MM.1S (cell line): Measurements from ENCODE around the gene GYPB.
"Not testable (repeated sequence)": the region's sequence is repeated elsewhere in the genome, so short reads cannot be mapped to it uniquely, and the experiment has no call there.

ENCODE experiments used
- DNase-seq: peaks from one replicate; pipeline ENCODE4 v3.0.0-alpha.2; 2015
- H2AFZ ChIP-seq: fragments of 300-600 bp; sonication (generic); 2 replicates; pipeline ENCODE4 v1.6.0; 2016; ENCODE audit warnings: antibody characterized with exemption, low read length
- H3F3A ChIP-seq: fragments of 300-600 bp; sonication (generic); 2 replicates; pipeline ENCODE4 v1.6.1; 2016; ENCODE audit warnings: mild to moderate bottlenecking, antibody characterized with exemption, low read length, moderate library complexity, mixed read lengths; ENCODE audit not compliant: insufficient read depth
- H3K27ac ChIP-seq: fragments of 300-600 bp; sonication (generic); 2 replicates; pipeline ENCODE4 v1.5.1; 2016; ENCODE audit warnings: mild to moderate bottlenecking, low read length
- H3K27me3 ChIP-seq: fragments of 300-600 bp; sonication (generic); replicated peaks from 2 replicates; pipeline ENCODE4 v1.6.0; 2016; ENCODE audit warnings: low read length; ENCODE audit not compliant: insufficient read depth
- H3K36me3 ChIP-seq: fragments of 300-600 bp; sonication (generic); replicated peaks from 2 replicates; pipeline ENCODE4 v1.6.1; 2016; ENCODE audit warnings: mild to moderate bottlenecking, low read length, mixed read lengths; ENCODE audit not compliant: insufficient read depth
- H3K4me1 ChIP-seq: fragments of 300-600 bp; sonication (generic); 2 replicates; pipeline ENCODE4 v1.6.1; 2016; ENCODE audit warnings: low read length, mixed read lengths
- H3K4me2 ChIP-seq: fragments of 300-600 bp; sonication (generic); 2 replicates; pipeline ENCODE4 v1.6.0; 2016; ENCODE audit warnings: low read depth, low read length
- H3K4me3 ChIP-seq: fragments of 300-600 bp; sonication (generic); 2 replicates; pipeline ENCODE4 v1.5.1; 2016; ENCODE audit warnings: low read length, mixed read lengths
- H3K79me2 ChIP-seq: fragments of 300-600 bp; sonication (generic); 2 replicates; pipeline ENCODE4 v1.6.1; 2016; ENCODE audit warnings: mixed run types, low read length, mixed read lengths
- H3K9ac ChIP-seq: fragments of 300-600 bp; sonication (generic); 2 replicates; pipeline ENCODE4 v1.6.1; 2016; ENCODE audit warnings: low read length, mixed read lengths
- H3K9me2 ChIP-seq: fragments of 300-600 bp; sonication (generic); replicated peaks from 2 replicates; pipeline ENCODE4 v1.6.1; 2016; ENCODE audit warnings: mild to moderate bottlenecking, low read length, mixed read lengths; ENCODE audit not compliant: insufficient read depth
- H3K9me3 ChIP-seq: fragments of 300-600 bp; sonication (generic); replicated peaks from 2 replicates; pipeline ENCODE4 v1.6.1; 2016; ENCODE audit warnings: mild to moderate bottlenecking, low read length, mixed read lengths; ENCODE audit not compliant: insufficient read depth
- H4K20me1 ChIP-seq: fragments of 300-600 bp; sonication (generic); 2 replicates; pipeline ENCODE4 v1.6.1; 2016; ENCODE audit warnings: mild to moderate bottlenecking, low read length, moderate library complexity, mixed read lengths; ENCODE audit not compliant: insufficient read depth
- TF ChIP-seq, protein P1 (sequence below): fragments of 300-600 bp; sonication (generic); IDR thresholded peaks from 2 replicates; pipeline ENCODE4 v1.5.1; 2016; ENCODE audit warnings: antibody characterized with exemption, low read length, mixed read lengths

GYPB gene

GRCh38 chr4:144022772-144023400 lies 3.7 kb upstream of the GYPB start:
- not testable (repeated sequence) for H3K4me1 ChIP-seq, H3K79me2 ChIP-seq, DNase-seq, H3K9ac ChIP-seq, H3K36me3 ChIP-seq, H3K9me2 ChIP-seq, H2AFZ ChIP-seq, H3K4me3 ChIP-seq, H3K9me3 ChIP-seq, H3K27me3 ChIP-seq, H3F3A ChIP-seq, H4K20me1 ChIP-seq, H3K4me2 ChIP-seq, H3K27ac ChIP-seq

GRCh38 chr4:144021336-144021990 lies 2.3 kb upstream of the GYPB start:
- H3K4me1 ChIP-seq, H3K9me2 ChIP-seq, H3K79me2 ChIP-seq, H3K36me3 ChIP-seq, H2AFZ ChIP-seq, H3F3A ChIP-seq, H3K9ac ChIP-seq, H3K27ac ChIP-seq, H3K4me2 ChIP-seq, H4K20me1 ChIP-seq, H3K27me3 ChIP-seq, H3K9me3 ChIP-seq, H3K4me3 ChIP-seq: not testable (repeated sequence)
- TF ChIP-seq, protein P1, sequence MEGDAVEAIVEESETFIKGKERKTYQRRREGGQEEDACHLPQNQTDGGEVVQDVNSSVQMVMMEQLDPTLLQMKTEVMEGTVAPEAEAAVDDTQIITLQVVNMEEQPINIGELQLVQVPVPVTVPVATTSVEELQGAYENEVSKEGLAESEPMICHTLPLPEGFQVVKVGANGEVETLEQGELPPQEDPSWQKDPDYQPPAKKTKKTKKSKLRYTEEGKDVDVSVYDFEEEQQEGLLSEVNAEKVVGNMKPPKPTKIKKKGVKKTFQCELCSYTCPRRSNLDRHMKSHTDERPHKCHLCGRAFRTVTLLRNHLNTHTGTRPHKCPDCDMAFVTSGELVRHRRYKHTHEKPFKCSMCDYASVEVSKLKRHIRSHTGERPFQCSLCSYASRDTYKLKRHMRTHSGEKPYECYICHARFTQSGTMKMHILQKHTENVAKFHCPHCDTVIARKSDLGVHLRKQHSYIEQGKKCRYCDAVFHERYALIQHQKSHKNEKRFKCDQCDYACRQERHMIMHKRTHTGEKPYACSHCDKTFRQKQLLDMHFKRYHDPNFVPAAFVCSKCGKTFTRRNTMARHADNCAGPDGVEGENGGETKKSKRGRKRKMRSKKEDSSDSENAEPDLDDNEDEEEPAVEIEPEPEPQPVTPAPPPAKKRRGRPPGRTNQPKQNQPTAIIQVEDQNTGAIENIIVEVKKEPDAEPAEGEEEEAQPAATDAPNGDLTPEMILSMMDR: peak; percentile 51
- DNase-seq: peak; percentile 48

- not testable (repeated sequence) for H3F3A ChIP-seq, H3K9ac ChIP-seq, H3K9me3 ChIP-seq, H3K79me2 ChIP-seq, H3K27me3 ChIP-seq, H3K36me3 ChIP-seq, H2AFZ ChIP-seq, H3K4me1 ChIP-seq, H3K4me2 ChIP-seq, DNase-seq, H3K27ac ChIP-seq, H4K20me1 ChIP-seq, H3K9me2 ChIP-seq, H3K4me3 ChIP-seq
Measured at GRCh38 chr4:144018223-144019000, 768 bp downstream of the GYPB start.

DNA sequence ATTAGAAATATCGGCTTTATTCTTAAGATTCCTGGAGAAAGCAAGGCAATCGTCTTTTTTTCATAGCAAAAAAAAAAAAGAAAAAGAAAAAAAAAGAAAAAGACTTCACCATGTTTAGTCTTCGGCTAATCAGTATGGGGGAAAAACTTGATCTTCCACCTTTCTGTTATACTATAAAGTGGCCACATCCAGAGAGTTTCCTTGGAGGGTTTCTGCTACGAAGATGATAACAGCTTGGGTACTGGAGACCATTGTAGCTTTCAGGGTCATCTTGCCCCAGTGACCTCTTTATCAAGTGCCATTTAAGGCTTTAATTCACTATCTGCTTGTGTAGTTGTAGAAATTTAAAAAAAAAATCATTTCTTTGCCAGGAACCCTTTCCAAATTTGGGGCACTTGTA lies 1.9 kb downstream of the GYPB start:
- H4K20me1 ChIP-seq, H3K4me2 ChIP-seq, H3K27me3 ChIP-seq, H3K9me2 ChIP-seq, H3K9me3 ChIP-seq, H3K36me3 ChIP-seq, DNase-seq, H3K79me2 ChIP-seq, H3F3A ChIP-seq, H3K4me3 ChIP-seq, H3K9ac ChIP-seq, H3K27ac ChIP-seq, H2AFZ ChIP-seq, H3K4me1 ChIP-seq: not testable (repeated sequence)

DNA sequence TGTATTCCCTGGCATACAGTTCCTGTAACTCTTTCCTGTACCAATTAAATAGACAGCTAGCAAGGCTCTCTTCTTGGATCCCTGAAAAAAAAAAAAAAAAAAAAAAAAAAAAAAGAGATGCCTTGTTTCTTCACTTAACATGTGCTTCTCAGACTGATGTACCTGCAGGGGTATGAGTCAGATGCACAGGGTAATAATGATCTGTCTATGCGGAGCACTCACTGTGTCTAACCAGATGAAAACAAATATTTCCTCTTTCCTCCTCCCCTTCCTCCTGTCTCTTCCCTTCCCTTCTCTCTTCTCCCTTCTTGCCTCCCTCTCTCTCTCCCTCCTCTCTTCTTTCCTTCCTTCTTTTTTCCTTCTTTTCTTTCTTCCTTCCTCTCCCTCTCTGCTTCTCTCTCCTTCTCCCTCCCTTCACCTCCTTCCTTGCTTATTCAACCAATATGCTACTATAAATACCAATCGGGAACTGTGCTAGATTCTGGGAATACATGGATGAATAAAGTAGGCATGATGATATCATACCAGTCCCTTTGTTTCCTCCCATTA lies 3.0 kb downstream of the GYPB start:
- not testable (repeated sequence) for H3K27me3 ChIP-seq, H4K20me1 ChIP-seq, H3K4me3 ChIP-seq, H3K9ac ChIP-seq, H3K9me3 ChIP-seq, H3K9me2 ChIP-seq, H3K4me1 ChIP-seq, H3K79me2 ChIP-seq, H3K4me2 ChIP-seq, H3K27ac ChIP-seq, H3K36me3 ChIP-seq, H3F3A ChIP-seq, DNase-seq, H2AFZ ChIP-seq
